ENCODE results near the gene DENND5B. TPM values are rescaled to one million over a fixed set of nuclear protein-coding genes. Genes with fewer than 3 reads are reported as not detected.
"Not testable (repeated sequence)": the region's sequence is repeated elsewhere in the genome, so short reads cannot be mapped to it uniquely, and the experiment has no call there.

The DENND5B gene
- total RNA-seq, 2 donors from 2014 or later, result 6.9 to 32.3 TPM

GRCh38 chr12:31562594-31563328, 28.2 kb downstream of the DENND5B start:
- no peaks in the 10 kb centered on the region for H3K36me3 ChIP-seq
- H3K9me3 ChIP-seq, result no peaks in the 10 kb centered on the region
- no peaks in the 10 kb centered on the region for H3K4me1 ChIP-seq (replicated peaks)
- H3K27me3 ChIP-seq (replicated peaks; ENCODE audit: insufficient read depth), result no peaks in the 10 kb centered on the region
- DNase-seq (ENCODE audit: low spot score), result no peak
- no peak overlapping the region for H3K27ac ChIP-seq
- intact Hi-C loops (cut with DNase I), result no loop called here
- no peak overlapping the region for H3K4me3 ChIP-seq
- TF ChIP-seq POLR2AphosphoS5 (IDR thresholded peaks at IDR 0.05) (no peak), POLR2A (IDR thresholded peaks at IDR 0.05) (no peak), CTCF (IDR thresholded peaks at IDR 0.05) (no peak)
- 91% methylated on average over 5 of the region's 5 CpGs for WGBS

- intact Hi-C loops (cut with DNase I), result no loop called here
- no peak for DNase-seq (ENCODE audit: low spot score)
- WGBS, result 82% methylated on average over 2 of the region's 2 CpGs
- H3K27ac ChIP-seq, result no peak overlapping the region
- H3K27me3 ChIP-seq (replicated peaks; ENCODE audit: insufficient read depth), result no peaks in the 10 kb centered on the region
- no peak overlapping the region for H3K4me3 ChIP-seq
- H3K36me3 ChIP-seq, result no peaks in the 10 kb centered on the region
- H3K4me1 ChIP-seq (replicated peaks), result no peaks in the 10 kb centered on the region
- no peaks in the 10 kb centered on the region for H3K9me3 ChIP-seq
- no peak for TF ChIP-seq CTCF (IDR thresholded peaks at IDR 0.05)
These were observed 30.4 kb downstream of the DENND5B start for GRCh38 chr12:31560516-31560915.

GRCh38 chr12:31558521-31558920, 32.4 kb downstream of the DENND5B start:
- Histone ChIP-seq H3K4me3 (no peak overlapping the region), H3K36me3 (no peaks in the 10 kb centered on the region), H3K4me1 (replicated peaks) (no peaks in the 10 kb centered on the region), H3K9me3 (no peaks in the 10 kb centered on the region), H3K27me3 (replicated peaks; ENCODE audit: insufficient read depth) (no peaks in the 10 kb centered on the region), H3K27ac (no peak overlapping the region)
- no peak for DNase-seq (ENCODE audit: low spot score)
- intact Hi-C loops (cut with DNase I), result no loop called here
- TF ChIP-seq CTCF (IDR thresholded peaks at IDR 0.05), result no peak
- no peak for TF ChIP-seq POLR2A (IDR thresholded peaks at IDR 0.05)
- no peak for TF ChIP-seq POLR2AphosphoS5 (IDR thresholded peaks at IDR 0.05)

- intact Hi-C loops (cut with DNase I), result no loop called here
- no peak overlapping the region for H3K27ac ChIP-seq
- no peak overlapping the region for H3K4me3 ChIP-seq
- H3K36me3 ChIP-seq, result no peaks in the 10 kb centered on the region
- DNase-seq (ENCODE audit: low spot score), result no peak
- 96% methylated on average over 5 of the region's 5 CpGs for WGBS
- no peaks in the 10 kb centered on the region for H3K27me3 ChIP-seq (replicated peaks; ENCODE audit: insufficient read depth)
- TF ChIP-seq POLR2AphosphoS5 (IDR thresholded peaks at IDR 0.05), result no peak
- TF ChIP-seq POLR2A (IDR thresholded peaks at IDR 0.05), result no peak
- TF ChIP-seq CTCF (IDR thresholded peaks at IDR 0.05), result no peak
- no peaks in the 10 kb centered on the region for H3K4me1 ChIP-seq (replicated peaks)
- no peaks in the 10 kb centered on the region for H3K9me3 ChIP-seq
These were observed 33.2 kb downstream of the DENND5B start for GRCh38 chr12:31557707-31558106.

GRCh38 chr12:31555466-31555865, 35.5 kb downstream of the DENND5B start:
- H3K27ac ChIP-seq; H3K9me3 ChIP-seq; H3K27me3 ChIP-seq (replicated peaks; ENCODE audit: insufficient read depth); DNase-seq (ENCODE audit: low spot score); intact Hi-C loops (cut with DNase I); H3K4me1 ChIP-seq (replicated peaks); H3K4me3 ChIP-seq; H3K36me3 ChIP-seq: not testable (repeated sequence)
- WGBS, result 97% methylated on average over 7 of the region's 9 CpGs

- H3K4me1 ChIP-seq (replicated peaks); DNase-seq (ENCODE audit: low spot score); H3K27me3 ChIP-seq (replicated peaks; ENCODE audit: insufficient read depth); H3K9me3 ChIP-seq; intact Hi-C loops (cut with DNase I); H3K36me3 ChIP-seq; H3K4me3 ChIP-seq; H3K27ac ChIP-seq: not testable (repeated sequence)
- WGBS, result 100% methylated on average over 3 of the region's 3 CpGs
These were observed 40.3 kb downstream of the DENND5B start for GRCh38 chr12:31550590-31550989.
